AG10803 (cell line): ENCODE results near the gene KIDINS220.

Experiments
- DNase-seq: peaks from one replicate; pipeline ENCODE4 v3.0.0; 2010; ENCODE audit warnings: low read depth
- H3K4me3 ChIP-seq: 2 replicates; pipeline ENCODE4 v1.5.1; 2011; ENCODE audit warnings: mild to moderate bottlenecking, low read length, control low read depth
- CTCF ChIP-seq: conservative IDR thresholded peaks from 2 replicates; pipeline ENCODE4 v1.5.1; 2011; ENCODE audit warnings: mild to moderate bottlenecking, low read length, control low read depth, inconsistent platforms

The KIDINS220 gene

GRCh38 chr2:8799004-8799403 is 38.4 kb downstream of the KIDINS220 start:
- TF ChIP-seq CTCF = no peak
- no peak overlapping the region for H3K4me3 ChIP-seq
- no peak for DNase-seq

- H3K4me3 ChIP-seq = no peak overlapping the region
- TF ChIP-seq CTCF = no peak
- no peak for DNase-seq
Observed at GRCh38 chr2:8798393-8798792, 39.0 kb downstream of the KIDINS220 start.

GRCh38 chr2:8797682-8798081 is 39.7 kb downstream of the KIDINS220 start:
- DNase-seq = no peak
- no peak overlapping the region for H3K4me3 ChIP-seq
- TF ChIP-seq CTCF = no peak

- DNase-seq = no peak
Observed at GRCh38 chr2:8796878-8797550, 40.4 kb downstream of the KIDINS220 start.

GRCh38 chr2:8796315-8796848 is 41.0 kb downstream of the KIDINS220 start:
- H3K4me3 ChIP-seq = no peak overlapping the region
- no peak for DNase-seq
- TF ChIP-seq CTCF = no peak

More at GRCh38 chr2:8796878-8797550, 40.4 kb downstream of the KIDINS220 start:
- H3K4me3 ChIP-seq = no peak overlapping the region
- TF ChIP-seq CTCF = no peak

GRCh38 chr2:8794923-8795825 is 42.2 kb downstream of the KIDINS220 start:
- no peak overlapping the region for H3K4me3 ChIP-seq
- peak; percentile 92 for DNase-seq
- TF ChIP-seq CTCF = no peak
